Body of pancreas (tissue), 4 donors: Measurements from ENCODE around the gene ATG101. TPM values are rescaled to one million over a fixed set of nuclear protein-coding genes. Genes with fewer than 3 reads are reported as not detected.

Source experiments
- ATAC-seq: fragments of 150-250 bp; one replicate; pipeline ENCODE4 v1.9.1; 2016
- DNase-seq, 4 donors: peaks; one replicate each; pipeline ENCODE4 v3.0.0-alpha.2; 2019
- H3K27ac ChIP-seq, 4 donors: fragments of 200-600 bp; sonication (generic); 1 replicate in 3 of 4; 2 replicates in 1 of 4; pipeline versions ENCODE4 v1.5.1 to v1.6.1; 2016 to 2019; ENCODE audit warnings: mild to moderate bottlenecking in 1 of 4, mixed read lengths in 1 of 4, moderate library complexity in 1 of 4
- H3K27me3 ChIP-seq, 2 donors: fragments of 200-600 bp; sonication (generic); one replicate each; pipeline ENCODE4 v1.6.0; 2016; ENCODE audit warnings: mild to moderate bottlenecking in 1 of 2
- H3K36me3 ChIP-seq, 2 donors: fragments of 200-600 bp; sonication (generic); replicated peaks in 1 of 2; 2 replicates each; pipeline ENCODE4 v1.5.1; 2016; ENCODE audit warnings: low read depth in 2 of 2; ENCODE audit not compliant: insufficient read depth in 1 of 2
- H3K4me1 ChIP-seq: fragments of 200-600 bp; sonication (generic); one replicate; pipeline ENCODE4 v1.6.0; 2016
- H3K4me3 ChIP-seq, 2 donors: fragments of 200-600 bp; sonication (generic); 1 replicate in 1 of 2; 2 replicates in 1 of 2; pipeline ENCODE4 v1.5.1; 2016 to 2019
- H3K9me3 ChIP-seq, 3 donors: fragments of 200-600 bp; sonication (generic); 1 replicate in 2 of 3; 2 replicates in 1 of 3; pipeline ENCODE4 v1.5.1; 2016
- CTCF ChIP-seq, 7 experiments: fragments of 450-650 bp in 4 of 7; fragments of 200-600 bp in 3 of 7; sonication (generic) in 3 of 7; IDR thresholded peaks; one replicate each; pipeline ENCODE4 v1.5.1; 2016 to 2019; ENCODE audit warnings: antibody characterized with exemption in 7 of 7
- POLR2A ChIP-seq, 3 donors: fragments of 450-650 bp; IDR thresholded peaks; one replicate each; pipeline ENCODE4 v1.6.1; 2016; ENCODE audit warnings: antibody characterized with exemption in 3 of 3, mild to moderate bottlenecking in 2 of 3
- WGBS, 2 donors: methylation state at CpG; one replicate each; pipeline ENCODE4 v1.1.5; 2017; 5-methylcytosine and 5-hydroxymethylcytosine counted together
- intact Hi-C: fragments of 100-400 bp; cut with DNase I; formaldehyde crosslinking; loops from one replicate; pipeline ENCODE4 v1.15.1; 2023
- total RNA-seq, 2 donors: library from RNA; depleted of rRNA; stranded (reverse); fragments of >200 nt; gene quantifications; one replicate each; pipeline ENCODE4 v1.1.0, GENCODE V29; 2016

Gene ATG101
- total RNA-seq, 2 donors from 2014 or later, result 25.7 to 25.9 TPM

- peaks cover 0 to 10% of the 10 kb centered on the region in 2 donors for H3K36me3 ChIP-seq
- H3K27ac ChIP-seq, result no peak overlapping the region
- H3K27me3 ChIP-seq, result no peaks in the 10 kb centered on the region
- ATAC-seq, result no peak
- no peaks in the 10 kb centered on the region for H3K9me3 ChIP-seq
- no peak for TF ChIP-seq CTCF (IDR thresholded peaks at IDR 0.05)
- WGBS, 2 donors, result 85 to 87% methylated on average over 3 of the region's 3 CpGs
- H3K4me3 ChIP-seq, result no peak overlapping the region
- intact Hi-C loops, result no loop called here
- DNase-seq, result no peak
- H3K4me1 ChIP-seq, result peaks cover 19% of the 10 kb centered on the region
Measured at GRCh38 chr12:52078276-52078675, 8.5 kb downstream of the ATG101 start.

GRCh38 chr12:52079576-52080402 is 10.0 kb downstream of the ATG101 start, which contains the start of gene SMIM41:
TSS of gene SMIM41 (plus strand) at chr12:52079704. CDS start at chr12:52079780, 76 bp downstream.
- Histone ChIP-seq H3K4me3 (no peak within 1 kb of the TSS), H3K9me3 (no peaks in the 10 kb centered on the region), H3K27me3 (no peaks in the 10 kb centered on the region), H3K36me3 (peaks cover 0 to 7% of the 10 kb centered on the region in 2 donors), H3K4me1 (peaks cover 8% of the 10 kb centered on the region), H3K27ac (peak within 1 kb of the TSS in 1 of 4 donors; percentile 6)
- WGBS, 2 donors, result 86 to 88% methylated on average over 36 to 68 of the region's 87 CpGs
- ATAC-seq (no peak), DNase-seq (no peak)
- TF ChIP-seq POLR2A (IDR thresholded peaks at IDR 0.05) (no peak), CTCF (IDR thresholded peaks at IDR 0.05) (no peak)
- intact Hi-C loops, result loop anchor here (5.0 kb wide), 2 partner anchors 43 to 52 kb away; no protein-coding TSS in a partner anchor

- Histone ChIP-seq H3K4me1 (no peaks in the 10 kb centered on the region), H3K27ac (peak overlapping the region in 1 of 4 donors; percentile 31), H3K9me3 (no peaks in the 10 kb centered on the region), H3K36me3 (peaks cover 0 to 7% of the 10 kb centered on the region in 2 donors), H3K4me3 (no peak overlapping the region), H3K27me3 (no peaks in the 10 kb centered on the region)
- DNase-seq (no peak), ATAC-seq (no peak)
- TF ChIP-seq CTCF (IDR thresholded peaks at IDR 0.05) (no peak), POLR2A (IDR thresholded peaks at IDR 0.05) (no peak)
- intact Hi-C loops, result loop anchor here (5.0 kb wide), 2 partner anchors 42 to 53 kb away; no protein-coding TSS in a partner anchor
- 78 to 81% methylated on average over 9 to 10 of the region's 10 CpGs for WGBS, 2 donors
Measured at GRCh38 chr12:52080403-52081251, 10.8 kb downstream of the ATG101 start.

DNA sequence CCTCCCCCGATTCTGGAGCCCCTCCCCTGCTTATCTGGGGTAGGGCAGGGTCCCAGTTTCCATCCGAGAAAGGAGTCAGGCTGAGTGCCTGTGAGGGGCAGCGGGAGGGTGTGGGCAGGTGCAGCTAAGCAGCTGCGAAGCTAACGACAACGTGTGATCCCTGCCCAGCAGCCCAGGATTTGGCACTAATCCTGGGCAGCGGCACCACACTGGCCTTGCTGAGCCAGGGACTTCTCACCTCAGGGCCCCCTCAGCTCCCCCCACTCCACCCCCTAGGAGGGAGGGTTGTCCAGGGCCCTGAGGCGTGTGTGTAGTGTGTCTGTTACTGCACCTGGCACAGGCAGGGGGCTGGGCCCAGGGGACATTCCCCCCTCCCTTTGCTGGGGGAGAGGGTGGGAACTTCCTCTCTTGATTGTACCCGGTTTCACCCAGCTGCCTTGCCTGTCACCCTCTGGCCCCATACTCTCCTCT is 11.5 kb downstream of the ATG101 start:
- H3K4me1 ChIP-seq, result no peaks in the 10 kb centered on the region
- ATAC-seq (no peak), DNase-seq (no peak)
- no peak for TF ChIP-seq POLR2A (IDR thresholded peaks at IDR 0.05)
- TF ChIP-seq CTCF (IDR thresholded peaks at IDR 0.05), result no peak
- H3K4me3 ChIP-seq, result no peak overlapping the region
- WGBS, 2 donors, result 21 to 28% methylated on average over 4 to 8 of the region's 9 CpGs
- H3K27me3 ChIP-seq, result no peaks in the 10 kb centered on the region
- H3K36me3 ChIP-seq, result peaks cover 0 to 7% of the 10 kb centered on the region in 2 donors
- H3K9me3 ChIP-seq, result no peaks in the 10 kb centered on the region
- peak overlapping the region in 1 of 4 donors; percentile 46 for H3K27ac ChIP-seq
- intact Hi-C loops, result loop anchor here (5.0 kb wide), 2 partner anchors 41 to 54 kb away; no protein-coding TSS in a partner anchor
